WTC11 (cell line): ENCODE data around the gene ADGRG3. TPM values are rescaled to one million over a fixed set of nuclear protein-coding genes. Genes with fewer than 3 reads are reported as not detected.
A peak's percentile ranks its signal among the peaks of the same experiment; 100 is the strongest.

Experiments used
- ATAC-seq: fragments of 200-7000 bp; cut with Tn5 transposase; 2 replicates; pipeline ENCODE4 v1.10.0; 2021; ENCODE audit warnings: mild to moderate bottlenecking, moderate library complexity
- CTCF ChIA-PET: fragments of 300-600 bp; sonication (Branson Sonifier 250); formaldehyde crosslinking; loops from one replicate; lab custom pipeline; 2021; ENCODE audit warnings: antibody characterized with exemption; lab: Charles Lee
- POLR2A ChIA-PET: fragments of 350-600 bp; sonication (Branson Sonifier 250); formaldehyde crosslinking; loops from one replicate; lab custom pipeline; 2021; ENCODE audit warnings: antibody characterized with exemption; lab: Charles Lee
- DNase-seq: peaks from one replicate; pipeline ENCODE4 v3.0.0; 2021; ENCODE audit warnings: low spot score
- H3K27ac Mint-ChIP-seq: 2 replicates; pipeline ENCODE4 v1.8.0; 2021; ENCODE audit warnings: mixed read lengths
- H3K27me3 Mint-ChIP-seq: 2 replicates; pipeline ENCODE4 v1.8.0; 2021; ENCODE audit warnings: low read depth, mild to moderate bottlenecking, moderate library complexity, mixed read lengths
- H3K36me3 Mint-ChIP-seq: 2 replicates; pipeline ENCODE4 v1.8.0; 2021; ENCODE audit warnings: mixed read lengths
- H3K4me1 Mint-ChIP-seq: 2 replicates; pipeline ENCODE4 v1.8.0; 2022; ENCODE audit warnings: mixed read lengths
- H3K4me3 Mint-ChIP-seq: 2 replicates; pipeline ENCODE4 v1.8.0; 2021; ENCODE audit warnings: mild to moderate bottlenecking, moderate library complexity, mixed read lengths
- H3K9me3 Mint-ChIP-seq: 2 replicates; pipeline ENCODE4 v1.8.0; 2021; ENCODE audit warnings: mixed read lengths
- ATF3 ChIP-seq: sonication (generic); formaldehyde crosslinking; conservative IDR thresholded peaks from 2 replicates; pipeline ENCODE4 v1.8.1; 2022; ENCODE audit warnings: mild to moderate bottlenecking, missing genetic modification reagents
- E2F4 ChIP-seq: sonication (generic); formaldehyde crosslinking; IDR thresholded peaks from 2 replicates; pipeline ENCODE4 v1.8.1; 2022; ENCODE audit warnings: low read depth, mild to moderate bottlenecking, moderate library complexity, missing genetic modification reagents, borderline replicate concordance
- FOXJ3 ChIP-seq: sonication (generic); formaldehyde crosslinking; IDR thresholded peaks from 2 replicates; pipeline ENCODE4 v1.9.0; 2021; ENCODE audit warnings: missing genetic modification reagents, mild to moderate bottlenecking, borderline replicate concordance
- GTF2I ChIP-seq: fragments of 250-450 bp; sonication (Bioruptor Pico); conservative IDR thresholded peaks from 2 replicates; pipeline ENCODE4 v1.4.0; 2021; ENCODE audit warnings: mild to moderate bottlenecking
- JUN ChIP-seq: sonication (generic); formaldehyde crosslinking; IDR thresholded peaks from 2 replicates; pipeline ENCODE4 v1.8.0; 2023; ENCODE audit warnings: mild to moderate bottlenecking, missing genetic modification reagents
- NFE2L1 ChIP-seq: sonication (generic); formaldehyde crosslinking; IDR thresholded peaks from 2 replicates; pipeline ENCODE4 v1.8.1; 2023; ENCODE audit warnings: missing genetic modification reagents
- TEAD1 ChIP-seq: sonication (generic); formaldehyde crosslinking; IDR thresholded peaks from 2 replicates; pipeline ENCODE4 v1.8.0; 2022; ENCODE audit warnings: mild to moderate bottlenecking, missing genetic modification reagents
- USF1 ChIP-seq: sonication (generic); formaldehyde crosslinking; IDR thresholded peaks from 2 replicates; pipeline ENCODE4 v1.8.0; 2022; ENCODE audit warnings: mild to moderate bottlenecking, missing genetic modification reagents
- ZNF138 ChIP-seq: sonication (generic); formaldehyde crosslinking; conservative IDR thresholded peaks from 2 replicates; pipeline ENCODE4 v1.8.1; 2022; ENCODE audit warnings: mild to moderate bottlenecking, moderate library complexity, missing genetic modification reagents
- ZNF219 ChIP-seq: sonication (generic); formaldehyde crosslinking; IDR thresholded peaks from 2 replicates; pipeline ENCODE4 v1.8.0; 2023; ENCODE audit warnings: missing genetic modification reagents, mild to moderate bottlenecking, borderline replicate concordance
- ZNF263 ChIP-seq: sonication (generic); formaldehyde crosslinking; IDR thresholded peaks from 2 replicates; pipeline ENCODE4 v1.8.1; 2022; ENCODE audit warnings: low read depth, mild to moderate bottlenecking, moderate library complexity, missing genetic modification reagents
- ZNF532 ChIP-seq: fragments of 250-450 bp; sonication (Bioruptor Pico); IDR thresholded peaks from 2 replicates; pipeline ENCODE4 v1.9.0; 2021; ENCODE audit warnings: mild to moderate bottlenecking, borderline replicate concordance
- ZNF671 ChIP-seq: fragments of 250-450 bp; sonication (Bioruptor Pico); IDR thresholded peaks from 2 replicates; pipeline ENCODE4 v1.8.0; 2021; ENCODE audit warnings: mild to moderate bottlenecking
- total RNA-seq: library from RNA; stranded (reverse); gene quantifications from 3 replicates; pipeline ENCODE4 v1.2.3, GENCODE V29; 2021
- TF ChIP-seq, protein P1 (sequence below): sonication (generic); formaldehyde crosslinking; IDR thresholded peaks from 2 replicates; pipeline ENCODE4 v1.8.1; 2023; ENCODE audit warnings: mild to moderate bottlenecking, moderate library complexity, missing genetic modification reagents
- TF ChIP-seq, protein P2 (sequence below): fragments of 250-450 bp; sonication (Bioruptor Pico); IDR thresholded peaks from 2 replicates; pipeline ENCODE4 v1.9.0; 2021; ENCODE audit warnings: mild to moderate bottlenecking
- TF ChIP-seq, protein P3 (sequence below): fragments of 250-450 bp; sonication (Bioruptor Pico); conservative IDR thresholded peaks from 2 replicates; pipeline ENCODE4 v1.9.0; 2021; ENCODE audit warnings: mild to moderate bottlenecking
- TF ChIP-seq, protein P4 (sequence below): sonication (generic); formaldehyde crosslinking; IDR thresholded peaks from 2 replicates; pipeline ENCODE4 v1.8.1; 2023; ENCODE audit warnings: mild to moderate bottlenecking, missing genetic modification reagents

ADGRG3 gene
- total RNA-seq, 1 experiment from 2014 or later: 0.44 TPM

DNA sequence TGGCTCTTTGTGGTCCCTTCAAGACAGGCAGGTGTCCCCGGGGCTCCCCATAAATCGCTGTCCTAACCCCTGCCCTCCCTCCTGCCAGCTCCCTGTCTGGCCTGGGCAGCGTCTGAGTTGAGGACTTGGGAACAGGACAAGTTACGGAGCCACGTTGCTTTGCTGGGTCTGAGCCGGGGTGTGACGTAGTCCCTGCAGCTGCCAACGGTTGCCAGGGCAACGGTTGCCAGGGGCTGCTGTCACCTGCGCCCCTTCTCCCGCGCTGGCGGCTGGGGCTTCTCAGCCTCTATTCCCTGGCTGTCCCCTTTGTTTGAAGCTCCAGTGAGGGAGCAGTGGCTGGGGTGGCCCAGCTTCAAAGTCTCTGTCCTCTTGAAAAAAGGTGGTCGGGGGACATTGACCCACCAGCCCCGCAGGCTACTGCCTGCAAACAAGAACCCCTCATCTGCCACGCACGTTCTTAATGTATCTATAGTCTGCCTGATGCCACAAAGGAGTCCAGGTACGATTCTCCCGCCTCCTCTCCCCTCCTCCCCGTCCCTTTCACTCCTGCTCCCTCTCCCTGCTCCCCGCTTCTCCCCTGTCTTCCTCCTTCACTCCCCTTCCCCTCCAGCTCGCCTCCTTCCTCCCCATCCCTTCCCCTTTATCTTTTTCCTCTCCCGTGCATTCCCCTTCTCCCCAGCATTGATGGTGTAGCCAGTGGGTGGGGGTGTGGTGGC is 28.8 kb upstream of the ADGRG3 start:
- H3K36me3 Mint-ChIP-seq: no peaks in the 10 kb centered on the region
- H3K4me3 Mint-ChIP-seq: no peak overlapping the region
- no peak for TF ChIP-seq E2F4 (CRISPR knock-in tag)
- TF ChIP-seq, protein P1, sequence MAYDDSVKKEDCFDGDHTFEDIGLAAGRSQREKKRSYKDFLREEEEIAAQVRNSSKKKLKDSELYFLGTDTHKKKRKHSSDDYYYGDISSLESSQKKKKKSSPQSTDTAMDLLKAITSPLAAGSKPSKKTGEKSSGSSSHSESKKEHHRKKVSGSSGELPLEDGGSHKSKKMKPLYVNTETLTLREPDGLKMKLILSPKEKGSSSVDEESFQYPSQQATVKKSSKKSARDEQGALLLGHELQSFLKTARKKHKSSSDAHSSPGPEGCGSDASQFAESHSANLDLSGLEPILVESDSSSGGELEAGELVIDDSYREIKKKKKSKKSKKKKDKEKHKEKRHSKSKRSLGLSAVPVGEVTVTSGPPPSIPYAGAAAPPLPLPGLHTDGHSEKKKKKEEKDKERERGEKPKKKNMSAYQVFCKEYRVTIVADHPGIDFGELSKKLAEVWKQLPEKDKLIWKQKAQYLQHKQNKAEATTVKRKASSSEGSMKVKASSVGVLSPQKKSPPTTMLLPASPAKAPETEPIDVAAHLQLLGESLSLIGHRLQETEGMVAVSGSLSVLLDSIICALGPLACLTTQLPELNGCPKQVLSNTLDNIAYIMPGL (CRISPR knock-in tag): no peak
- TF ChIP-seq NFE2L1: no peak
- no peak for TF ChIP-seq USF1 (CRISPR knock-in tag)
- TF ChIP-seq JUN (CRISPR knock-in tag): no peak
- TF ChIP-seq GTF2I (CRISPR knock-in tag): no peak
- TF ChIP-seq, protein P2, sequence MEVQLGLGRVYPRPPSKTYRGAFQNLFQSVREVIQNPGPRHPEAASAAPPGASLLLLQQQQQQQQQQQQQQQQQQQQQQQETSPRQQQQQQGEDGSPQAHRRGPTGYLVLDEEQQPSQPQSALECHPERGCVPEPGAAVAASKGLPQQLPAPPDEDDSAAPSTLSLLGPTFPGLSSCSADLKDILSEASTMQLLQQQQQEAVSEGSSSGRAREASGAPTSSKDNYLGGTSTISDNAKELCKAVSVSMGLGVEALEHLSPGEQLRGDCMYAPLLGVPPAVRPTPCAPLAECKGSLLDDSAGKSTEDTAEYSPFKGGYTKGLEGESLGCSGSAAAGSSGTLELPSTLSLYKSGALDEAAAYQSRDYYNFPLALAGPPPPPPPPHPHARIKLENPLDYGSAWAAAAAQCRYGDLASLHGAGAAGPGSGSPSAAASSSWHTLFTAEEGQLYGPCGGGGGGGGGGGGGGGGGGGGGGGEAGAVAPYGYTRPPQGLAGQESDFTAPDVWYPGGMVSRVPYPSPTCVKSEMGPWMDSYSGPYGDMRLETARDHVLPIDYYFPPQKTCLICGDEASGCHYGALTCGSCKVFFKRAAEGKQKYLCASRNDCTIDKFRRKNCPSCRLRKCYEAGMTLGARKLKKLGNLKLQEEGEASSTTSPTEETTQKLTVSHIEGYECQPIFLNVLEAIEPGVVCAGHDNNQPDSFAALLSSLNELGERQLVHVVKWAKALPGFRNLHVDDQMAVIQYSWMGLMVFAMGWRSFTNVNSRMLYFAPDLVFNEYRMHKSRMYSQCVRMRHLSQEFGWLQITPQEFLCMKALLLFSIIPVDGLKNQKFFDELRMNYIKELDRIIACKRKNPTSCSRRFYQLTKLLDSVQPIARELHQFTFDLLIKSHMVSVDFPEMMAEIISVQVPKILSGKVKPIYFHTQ (CRISPR knock-in tag): no peak
- TF ChIP-seq, protein P3, sequence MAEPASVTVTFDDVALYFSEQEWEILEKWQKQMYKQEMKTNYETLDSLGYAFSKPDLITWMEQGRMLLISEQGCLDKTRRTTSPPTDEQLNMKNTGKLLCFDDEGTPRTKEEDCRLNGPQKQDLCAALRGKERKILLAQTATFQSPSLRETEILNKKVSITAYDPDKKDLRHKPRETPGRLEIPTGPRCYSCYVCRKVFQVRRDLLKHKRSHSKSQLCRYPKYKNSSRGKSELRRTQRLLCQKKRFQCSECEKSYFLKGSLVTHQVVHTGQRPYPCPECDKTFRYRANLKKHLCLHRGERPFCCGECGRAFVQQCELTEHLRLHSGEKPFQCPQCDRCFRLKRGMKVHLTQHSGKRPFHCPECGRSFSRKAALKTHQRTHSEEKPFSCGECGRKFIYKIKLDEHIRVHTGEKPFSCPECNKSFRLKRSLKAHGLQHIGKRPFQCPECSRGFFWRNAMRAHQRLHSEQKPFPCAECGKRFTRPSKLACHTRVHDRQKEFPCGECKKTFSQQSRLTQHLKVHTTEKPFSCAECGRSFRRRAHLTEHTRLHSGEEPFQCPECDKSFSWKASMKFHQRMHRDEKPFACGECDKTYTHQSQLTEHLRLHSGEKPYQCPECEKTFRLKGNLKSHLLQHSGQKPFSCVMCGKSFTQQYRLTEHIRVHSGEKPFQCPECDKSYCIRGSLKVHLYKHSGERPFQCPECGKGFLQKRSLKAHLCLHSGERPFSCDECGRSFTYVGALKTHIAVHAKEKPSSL (CRISPR knock-in tag): no peak
- no peak for TF ChIP-seq ZNF263 (CRISPR knock-in tag)
- peaks cover 7% of the 10 kb centered on the region; the same call in 1 of the 2 replicates for H3K27me3 Mint-ChIP-seq
- peak; percentile 85 for ATAC-seq
- ChIA-PET POLR2A (no interaction called here), CTCF (interaction anchor here (1.1 to 4.3 kb wide), 10 partner anchors 9 to 121 kb away, joined by 3 to 27 read pairs (median 8); partner anchors contain the start of genes ADGRG1 and KATNB1)
- H3K9me3 Mint-ChIP-seq: no peaks in the 10 kb centered on the region
- H3K27ac Mint-ChIP-seq: no peak overlapping the region
- peak; percentile 75 for DNase-seq
- no peaks in the 10 kb centered on the region for H3K4me1 Mint-ChIP-seq

GRCh38 chr16:57640185-57640584 is 27.9 kb upstream of the ADGRG3 start:
- H3K27ac Mint-ChIP-seq: peak overlapping the region; percentile 19; the same call in 1 of the 2 replicates
- ChIA-PET CTCF (interaction anchor here (1.1 to 4.3 kb wide), 7 partner anchors 9 to 120 kb away, joined by 3 to 27 read pairs (median 7); partner anchors contain the start of genes ADGRG1 and KATNB1), POLR2A (no interaction called here)
- no peaks in the 10 kb centered on the region for H3K4me1 Mint-ChIP-seq
- ATAC-seq (no peak), DNase-seq (no peak)
- no peaks in the 10 kb centered on the region for H3K9me3 Mint-ChIP-seq
- peaks cover 7% of the 10 kb centered on the region; the same call in 1 of the 2 replicates for H3K27me3 Mint-ChIP-seq
- H3K36me3 Mint-ChIP-seq: no peaks in the 10 kb centered on the region
- no peak overlapping the region for H3K4me3 Mint-ChIP-seq
- TF ChIP-seq NFE2L1: no peak
- no peak for TF ChIP-seq ZNF671 (CRISPR knock-in tag)
- no peak for TF ChIP-seq ZNF138 (CRISPR knock-in tag)
- TF ChIP-seq USF1 (CRISPR knock-in tag): no peak
- TF ChIP-seq, protein P4, sequence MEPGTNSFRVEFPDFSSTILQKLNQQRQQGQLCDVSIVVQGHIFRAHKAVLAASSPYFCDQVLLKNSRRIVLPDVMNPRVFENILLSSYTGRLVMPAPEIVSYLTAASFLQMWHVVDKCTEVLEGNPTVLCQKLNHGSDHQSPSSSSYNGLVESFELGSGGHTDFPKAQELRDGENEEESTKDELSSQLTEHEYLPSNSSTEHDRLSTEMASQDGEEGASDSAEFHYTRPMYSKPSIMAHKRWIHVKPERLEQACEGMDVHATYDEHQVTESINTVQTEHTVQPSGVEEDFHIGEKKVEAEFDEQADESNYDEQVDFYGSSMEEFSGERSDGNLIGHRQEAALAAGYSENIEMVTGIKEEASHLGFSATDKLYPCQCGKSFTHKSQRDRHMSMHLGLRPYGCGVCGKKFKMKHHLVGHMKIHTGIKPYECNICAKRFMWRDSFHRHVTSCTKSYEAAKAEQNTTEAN (CRISPR knock-in tag): no peak
- TF ChIP-seq TEAD1 (CRISPR knock-in tag): no peak
- TF ChIP-seq FOXJ3 (CRISPR knock-in tag): no peak
- TF ChIP-seq ZNF532 (CRISPR knock-in tag): no peak
- TF ChIP-seq ZNF219 (CRISPR knock-in tag): no peak
- TF ChIP-seq ATF3 (CRISPR knock-in tag): no peak
